DOHH2 (cell line): Measurements from ENCODE around the gene SCN8A.

ENCODE experiments used
- CTCF ChIP-seq: fragments of 200-600 bp; sonication (generic); IDR thresholded peaks from one replicate; pipeline ENCODE4 v1.5.1; 2014; ENCODE audit warnings: antibody characterized with exemption, mild to moderate bottlenecking, low read depth, low read length; ENCODE audit not compliant: poor library complexity, severe bottlenecking
- EZH2phosphoT487 ChIP-seq: fragments of 200-600 bp; sonication (generic); IDR thresholded peaks from 2 replicates; pipeline ENCODE4 v1.6.1; 2017; ENCODE audit warnings: borderline replicate concordance, mild to moderate bottlenecking, antibody characterized with exemption, low read length, moderate library complexity, mixed read lengths

- TF ChIP-seq EZH2phosphoT487, result no peak
- no peak for TF ChIP-seq CTCF
These were observed 256.0 kb downstream of the SCN8A start for GRCh38 chr12:51846911-51847642.
